GM18907 (cell line): ENCODE data around the gene PLD1.
"Not testable (repeated sequence)": the region's sequence is repeated elsewhere in the genome, so short reads cannot be mapped to it uniquely, and the experiment has no call there.

Source experiments
- ATAC-seq: cut with Tn5 transposase; IDR thresholded peaks from one replicate; pipeline ENCODE4 v1.9.1; 2021; ENCODE audit warnings: mild to moderate bottlenecking, moderate library complexity; ENCODE audit not compliant: unreplicated experiment

The PLD1 gene

GRCh38 chr3:171643033-171643432, 167.2 kb downstream of the PLD1 start:
- no peak for ATAC-seq

GRCh38 chr3:171640520-171641412, 169.5 kb downstream of the PLD1 start:
- ATAC-seq = no peak

- ATAC-seq = no peak
Observed at GRCh38 chr3:171636666-171637065, 173.6 kb downstream of the PLD1 start.

GRCh38 chr3:171632766-171633165, 177.5 kb downstream of the PLD1 start:
- ATAC-seq = no peak

- not testable (repeated sequence) for ATAC-seq
Observed at GRCh38 chr3:171626799-171627198, 183.5 kb downstream of the PLD1 start.

- ATAC-seq = no peak
Observed at GRCh38 chr3:171622126-171622525, 188.2 kb downstream of the PLD1 start.

GRCh38 chr3:171620825-171621434, 189.4 kb downstream of the PLD1 start:
- no peak for ATAC-seq

GRCh38 chr3:171616798-171617197, 193.5 kb downstream of the PLD1 start:
- ATAC-seq = no peak

GRCh38 chr3:171615686-171616085, 194.6 kb downstream of the PLD1 start:
- no peak for ATAC-seq

GRCh38 chr3:171615281-171615680, 195.0 kb downstream of the PLD1 start:
- no peak for ATAC-seq

GRCh38 chr3:171614318-171614921, 195.9 kb downstream of the PLD1 start:
- ATAC-seq = no peak

GRCh38 chr3:171607452-171607851, 202.8 kb downstream of the PLD1 start:
- ATAC-seq = no peak

GRCh38 chr3:171606151-171606751, 204.0 kb downstream of the PLD1 start:
- ATAC-seq = no peak

- ATAC-seq = no peak
Observed at GRCh38 chr3:171604370-171604769, 205.9 kb downstream of the PLD1 start.

GRCh38 chr3:171602072-171602471, 208.2 kb downstream of the PLD1 start:
- no peak for ATAC-seq

- no peak for ATAC-seq
Observed at GRCh38 chr3:171600030-171600429, 210.3 kb downstream of the PLD1 start.

GRCh38 chr3:171598990-171599389, 211.3 kb downstream of the PLD1 start:
- no peak for ATAC-seq

- ATAC-seq = no peak
Observed at GRCh38 chr3:171592786-171593185, 217.5 kb downstream of the PLD1 start.

- no peak for ATAC-seq
Observed at GRCh38 chr3:171591070-171591469, 219.2 kb downstream of the PLD1 start.

GRCh38 chr3:171586274-171586673, 224.0 kb downstream of the PLD1 start:
- no peak for ATAC-seq

- no peak for ATAC-seq
Observed at GRCh38 chr3:171585039-171585438, 225.2 kb downstream of the PLD1 start.
